NCI-H2107 treated with DMSO at 0.1 percent for 48 hours (cell line): ENCODE data around the gene TMEM170A.
"Not testable (repeated sequence)": the region's sequence is repeated elsewhere in the genome, so short reads cannot be mapped to it uniquely, and the experiment has no call there.

Experiments
- DNase-seq: peaks from one replicate; lab custom pipeline; 2025; ENCODE audit not compliant: unreplicated experiment; lab: John Stamatoyannopoulos, UW

The TMEM170A gene

GRCh38 chr16:75456971-75457370, 7.5 kb downstream of the TMEM170A start:
- no peak for DNase-seq

DNA sequence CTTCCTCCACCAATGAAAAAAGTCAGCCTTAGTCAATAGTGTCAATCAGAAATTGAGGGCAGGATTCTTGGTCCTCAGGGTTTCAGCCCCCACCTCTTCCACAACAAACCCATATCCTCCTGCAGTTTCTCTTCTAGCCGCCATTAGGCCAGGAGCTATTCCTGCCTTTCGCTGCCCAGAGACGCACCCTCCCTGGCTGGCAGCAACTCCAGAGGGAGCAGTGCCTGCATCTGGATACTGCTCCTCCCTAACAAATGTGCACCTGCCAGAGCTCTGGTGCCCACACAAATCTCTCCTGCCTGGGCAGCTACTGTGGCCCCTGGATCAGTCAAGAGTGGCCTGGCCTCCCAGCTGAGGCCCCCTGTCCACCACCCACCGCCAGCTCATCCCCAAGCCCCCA, 8.0 kb downstream of the TMEM170A start:
- not testable (repeated sequence) for DNase-seq

DNA sequence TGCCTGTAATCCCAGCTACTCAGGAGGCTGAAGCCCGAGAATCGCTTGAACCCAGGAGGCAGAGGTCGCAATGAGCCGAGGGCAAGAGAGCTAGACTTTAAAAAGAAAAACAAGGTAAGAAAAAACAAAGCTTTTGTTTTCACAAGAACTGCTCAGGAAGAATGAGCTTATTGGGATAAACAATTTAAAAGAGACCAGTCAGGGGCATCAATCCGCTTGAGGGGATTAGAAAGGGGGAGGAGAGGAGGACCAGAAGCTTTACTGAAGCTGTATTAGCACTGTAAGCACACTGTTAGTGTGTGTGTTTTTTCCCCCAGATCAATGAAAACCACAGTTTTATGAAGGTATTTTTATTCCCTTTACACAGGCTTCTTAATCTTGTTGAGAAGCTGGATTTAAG, 8.8 kb downstream of the TMEM170A start:
- DNase-seq = no peak

GRCh38 chr16:75452464-75453190, 11.9 kb downstream of the TMEM170A start:
- DNase-seq = no peak

DNA sequence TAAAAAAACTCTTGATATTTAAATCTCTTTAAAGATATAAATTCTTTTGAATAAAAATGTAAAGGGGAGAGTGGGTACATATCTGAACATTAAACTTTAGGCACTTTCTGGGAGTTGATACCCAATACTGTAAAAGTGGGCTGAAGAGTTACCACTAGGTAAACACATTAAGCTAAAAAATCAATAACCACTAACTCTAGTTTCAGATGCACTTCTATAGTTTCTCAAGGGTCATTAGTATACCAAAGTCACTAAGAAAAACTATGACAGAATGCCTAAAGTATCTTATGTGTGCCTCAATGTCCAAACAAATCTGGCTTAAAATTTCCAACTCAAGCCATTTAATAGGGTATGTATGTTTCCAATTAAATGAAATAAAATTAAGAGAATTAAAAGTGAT, 18.1 kb downstream of the TMEM170A start:
- peak; percentile 64 for DNase-seq

DNA sequence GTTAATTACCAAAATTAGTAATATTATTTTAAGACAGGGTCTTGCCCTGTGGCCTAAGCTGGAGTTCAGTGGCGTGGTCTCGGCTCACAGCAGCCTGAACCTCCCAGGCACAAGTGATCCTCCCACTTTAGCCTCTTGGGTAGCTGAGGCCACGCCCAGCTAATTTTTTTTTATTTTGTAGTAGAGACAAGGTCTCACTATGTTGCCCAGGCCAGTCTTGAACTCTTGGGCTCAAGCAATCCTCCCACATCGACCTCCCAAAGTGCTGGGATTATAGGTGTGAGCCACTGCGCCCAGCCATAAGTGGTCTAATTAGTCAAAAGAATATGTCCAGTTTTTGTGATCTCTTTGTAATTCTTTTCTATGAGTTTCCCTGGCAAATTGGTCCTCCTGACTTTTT, 19.2 kb downstream of the TMEM170A start:
- no peak for DNase-seq

DNA sequence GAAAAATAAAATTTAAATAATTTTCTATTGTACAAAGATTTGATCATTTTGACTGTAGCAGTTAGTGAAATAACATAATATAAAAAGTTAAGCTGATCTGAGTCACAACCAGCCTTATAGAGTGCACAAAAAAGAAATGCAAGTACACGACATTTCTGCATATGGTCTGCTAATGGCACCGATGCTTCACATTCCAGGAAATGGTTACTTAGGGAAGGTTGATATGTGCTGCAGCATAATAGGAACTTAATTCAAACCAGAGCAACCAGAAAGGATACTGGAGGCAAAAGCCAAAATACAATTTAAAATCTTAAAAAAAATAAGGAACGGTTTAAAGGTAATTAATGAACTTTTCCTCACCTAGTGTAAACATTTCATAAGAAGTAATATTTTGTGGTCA, 21.2 kb downstream of the TMEM170A start:
- no peak for DNase-seq

- DNase-seq = no peak
Measured at GRCh38 chr16:75433732-75434413, 30.6 kb downstream of the TMEM170A start.

DNA sequence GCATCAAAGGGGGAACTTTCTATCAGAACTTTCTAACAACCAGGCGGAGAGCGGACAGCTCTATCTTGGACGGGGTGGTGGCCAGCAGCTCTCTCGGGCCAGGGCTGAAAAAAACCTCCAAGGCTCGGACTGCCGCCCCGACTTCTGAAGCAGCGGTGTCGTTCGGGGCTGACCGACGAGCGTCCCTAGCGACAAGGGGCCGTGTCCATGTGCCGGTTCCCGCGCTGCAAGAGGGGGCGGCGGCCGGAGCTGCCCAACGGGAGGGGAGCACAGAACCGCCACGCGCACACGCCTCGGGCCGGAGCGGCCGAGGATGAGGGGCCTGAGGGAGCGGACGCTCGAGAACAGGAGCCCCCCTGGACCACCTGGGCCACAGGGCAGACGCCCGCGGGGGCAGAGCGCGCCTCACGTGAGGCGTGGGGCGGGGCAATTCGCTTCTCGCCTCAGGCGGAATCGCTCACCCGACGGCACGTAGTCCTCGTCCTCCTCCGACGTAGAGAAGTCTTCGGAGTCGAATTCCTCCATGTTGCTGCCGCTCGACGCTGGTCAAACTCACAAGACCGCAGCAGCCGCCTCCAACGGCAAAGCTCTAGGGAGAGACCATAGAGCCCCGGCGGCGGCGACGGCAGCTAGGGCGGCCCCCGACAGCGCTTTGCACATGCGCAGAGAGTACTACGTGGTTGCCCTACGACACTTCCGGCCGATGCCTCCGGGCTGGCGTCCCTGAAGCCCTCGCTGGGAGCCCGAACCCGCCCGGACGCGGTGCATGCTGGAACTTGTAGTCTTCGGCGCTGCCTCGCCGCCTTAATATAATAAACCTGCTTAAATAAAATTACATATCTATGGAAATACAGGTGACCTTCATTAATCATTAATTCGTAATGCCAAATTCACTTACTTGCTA, 31.4 kb downstream of the TMEM170A start, which contains the start of gene CFDP1:
TSS of gene CFDP1 (minus strand) at position 676 of the 904 bp plus-strand sequence. CDS start at position 525, 151 bp downstream.
- peak; percentile 93 for DNase-seq

- no peak for DNase-seq
Measured at GRCh38 chr16:75429621-75430403, 34.7 kb downstream of the TMEM170A start.

DNA sequence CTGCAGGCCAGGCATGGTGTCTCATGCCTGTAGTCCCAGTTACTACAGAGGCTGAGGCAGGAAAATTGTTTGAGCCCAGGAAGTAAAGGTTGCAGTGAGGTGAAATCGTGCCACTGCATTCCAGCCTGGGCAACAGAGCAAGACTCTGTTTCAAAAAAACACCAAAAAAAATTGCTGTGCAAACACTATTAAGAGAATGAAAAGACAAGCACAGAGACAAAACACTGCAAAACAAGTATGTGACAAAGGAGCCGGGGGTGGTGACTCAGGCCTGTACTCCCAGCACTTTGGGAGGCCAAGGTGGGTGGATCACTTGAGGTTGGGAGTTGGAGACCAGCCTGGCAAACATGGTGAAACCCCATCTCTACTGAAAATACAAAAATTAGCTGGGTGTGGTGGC, 38.0 kb downstream of the TMEM170A start:
- not testable (repeated sequence) for DNase-seq

- not testable (repeated sequence) for DNase-seq
Measured at GRCh38 chr16:75424105-75424762, 40.3 kb downstream of the TMEM170A start.

GRCh38 chr16:75423723-75424104, 40.8 kb downstream of the TMEM170A start:
- no peak for DNase-seq

DNA sequence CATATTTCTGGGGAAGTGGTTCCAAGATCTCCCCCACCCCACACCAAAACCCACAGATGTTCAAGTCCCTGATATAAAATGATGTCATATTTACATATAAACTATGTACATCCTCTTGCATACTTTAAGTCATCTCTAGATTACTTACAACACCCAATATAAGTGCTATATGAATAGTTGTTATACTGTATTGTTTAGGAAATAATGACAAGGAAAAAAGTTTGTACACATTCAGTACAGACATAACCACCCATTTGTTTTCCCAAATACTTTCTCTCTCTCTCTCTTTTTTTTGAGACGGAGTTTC, 42.7 kb downstream of the TMEM170A start:
- no peak for DNase-seq

GRCh38 chr16:75420987-75421819, 43.3 kb downstream of the TMEM170A start:
- DNase-seq = no peak

DNA sequence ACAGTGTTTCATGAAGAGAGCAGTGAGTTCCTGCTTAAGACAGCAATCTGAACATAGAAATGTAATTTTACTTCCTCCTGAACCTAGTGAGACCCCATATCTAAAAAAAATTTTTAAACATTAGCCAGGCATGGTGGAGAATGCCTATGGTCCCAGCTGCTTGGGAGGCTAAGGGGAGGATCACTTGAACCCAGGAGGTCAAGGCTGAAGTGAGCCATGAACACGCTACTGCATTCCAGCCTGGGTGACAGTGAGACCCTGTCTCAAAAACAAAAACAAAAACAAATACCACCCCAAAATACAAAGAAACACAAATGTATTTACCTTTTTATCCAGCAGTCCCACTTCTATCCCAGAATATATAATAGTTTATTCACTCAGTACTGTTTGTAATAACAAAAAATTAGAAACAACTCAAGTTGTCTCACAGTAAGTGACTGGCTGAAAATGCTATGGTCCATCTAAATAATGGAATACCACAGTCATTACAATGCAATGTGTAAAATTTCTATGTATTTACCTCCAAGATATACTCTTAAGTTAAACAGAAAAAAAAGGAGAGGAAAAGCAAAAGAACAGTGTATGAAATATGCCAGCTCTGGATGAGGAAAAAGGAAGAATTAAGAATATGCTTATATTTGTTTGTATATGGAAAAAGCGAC, 47.5 kb downstream of the TMEM170A start:
- DNase-seq = no peak

- DNase-seq = no peak
Measured at GRCh38 chr16:75415169-75415905, 49.2 kb downstream of the TMEM170A start.

DNA sequence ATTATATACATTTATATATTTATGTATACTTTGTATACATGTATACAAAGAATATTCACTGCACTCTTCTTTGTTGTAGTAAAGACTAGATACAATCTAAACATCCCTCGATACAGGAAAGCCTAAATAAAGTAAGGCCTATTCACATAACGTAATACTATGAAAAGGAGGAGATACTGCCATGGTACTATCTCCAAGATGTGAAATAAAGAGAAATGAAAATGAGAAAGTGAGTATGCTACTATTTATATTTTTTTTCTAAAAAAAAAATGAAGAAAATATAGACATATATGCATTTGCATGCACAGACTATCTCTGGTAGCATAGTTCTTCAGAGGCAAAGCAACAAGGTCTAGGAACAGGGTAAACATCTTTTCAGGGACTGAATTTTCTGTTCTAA, 50.5 kb downstream of the TMEM170A start:
- DNase-seq = no peak
